K562 (cell line): ENCODE results near the gene MSL2. TPM values are rescaled to one million over a fixed set of nuclear protein-coding genes. Genes with fewer than 3 reads are reported as not detected.

Experiments used
- CHD4 ChIP-seq: fragments of 200-600 bp; sonication (generic); IDR thresholded peaks from 3 replicates; pipeline ENCODE4 v1.6.1; 2012; ENCODE audit warnings: low read depth, mild to moderate bottlenecking, mixed read lengths, low read length, inconsistent platforms; ENCODE audit not compliant: insufficient read depth, insufficient replicate concordance, poor library complexity, severe bottlenecking
- FOXM1 ChIP-seq, 2 experiments: fragments of 450-650 bp in 1 of 2; sonication (generic) in 1 of 2; formaldehyde crosslinking in 1 of 2; IDR thresholded peaks; 2 replicates each; pipeline versions ENCODE4 v1.6.1 to v1.9.0; 2017 to 2022; ENCODE audit warnings: low read depth in 2 of 2, mild to moderate bottlenecking in 2 of 2, missing genetic modification reagents in 1 of 2, moderate library complexity in 1 of 2
- NFRKB ChIP-seq: fragments of 450-650 bp; IDR thresholded peaks from 2 replicates; pipeline ENCODE4 v1.6.1; 2016; ENCODE audit warnings: low read depth
- NR2F6 ChIP-seq: fragments of 450-650 bp; formaldehyde crosslinking; IDR thresholded peaks from 2 replicates; pipeline ENCODE4 v1.4.0; 2020; ENCODE audit warnings: mild to moderate bottlenecking
- RNF2 ChIP-seq: sonication (generic); IDR thresholded peaks from 2 replicates; pipeline ENCODE4 v1.6.1; 2016
- YY1 ChIP-seq, 3 experiments: IDR thresholded peaks; 2 replicates each; pipeline ENCODE4 v1.6.1; 2011; ENCODE audit warnings: low read length in 2 of 3, mild to moderate bottlenecking in 2 of 3, moderate library complexity in 2 of 3, borderline replicate concordance in 1 of 3, control low read depth in 1 of 3, low read depth in 1 of 3; ENCODE audit not compliant: insufficient read depth in 3 of 3, insufficient replicate concordance in 2 of 3, control insufficient read depth in 1 of 3, insufficient read length in 1 of 3; ENCODE audit errors: extremely low read depth in 1 of 3
- ZNF165 ChIP-seq: fragments of 250-450 bp; sonication (Bioruptor Pico); IDR thresholded peaks from 2 replicates; pipeline ENCODE4 v1.4.0; 2020; ENCODE audit warnings: borderline replicate concordance
- ZNF444 ChIP-seq: fragments of 250-450 bp; sonication (Bioruptor Pico); IDR thresholded peaks from 2 replicates; pipeline ENCODE4 v1.4.0; 2020; ENCODE audit warnings: mild to moderate bottlenecking, moderate library complexity
- polyA plus RNA-seq, 8 experiments: library from polyadenylated mRNA; depleted of rRNA in 4 of 8; stranded (reverse) in 5 of 8; unstranded in 3 of 8; fragments of >200 nt; fragmentation: Nextera tagmentation in 2 of 8; fragmentation: Illumina TruSeq in 1 of 8; extraction: Ambion mirVana in 2 of 8; extraction: Trizol in 1 of 8; gene quantifications; 2 replicates each; pipeline versions ENCODE4 v1.2.1 to v1.2.3, GENCODE V29; 2011 to 2014; ENCODE audit warnings: inconsistent platforms in 1 of 8, missing spikeins in 1 of 8
- total RNA-seq, 7 experiments: library from RNA; depleted of rRNA in 6 of 7; stranded (reverse); fragments of >200 nt in 6 of 7; fragmentation: Illumina TruSeq in 2 of 7; extraction: Trizol in 2 of 7; gene quantifications; 2 replicates each; pipeline versions ENCODE4 v1.2.1 to v1.2.3, GENCODE V29; 2011 to 2021; ENCODE audit warnings: low replicate concordance in 1 of 7
- TF ChIP-seq, protein P1 (sequence below): sonication (generic); formaldehyde crosslinking; IDR thresholded peaks from 2 replicates; pipeline ENCODE4 v1.8.0; 2023; ENCODE audit warnings: missing genetic modification reagents, mild to moderate bottlenecking, borderline replicate concordance
- TF ChIP-seq, protein P2 (sequence below): fragments of 450-650 bp; IDR thresholded peaks from 2 replicates; pipeline ENCODE4 v1.6.1; 2016
- TF ChIP-seq, protein P3 (sequence below): sonication (generic); formaldehyde crosslinking; IDR thresholded peaks from 2 replicates; pipeline ENCODE4 v1.8.0; 2022; ENCODE audit warnings: mild to moderate bottlenecking, missing genetic modification reagents
- TF ChIP-seq, protein P4 (sequence below): fragments of 450-650 bp; IDR thresholded peaks from 2 replicates; pipeline ENCODE4 v1.6.1; 2016; ENCODE audit warnings: borderline replicate concordance
- TF ChIP-seq, protein P5 (sequence below): sonication (generic); formaldehyde crosslinking; IDR thresholded peaks from 2 replicates; pipeline ENCODE4 v1.9.0; 2022; ENCODE audit warnings: mild to moderate bottlenecking, missing genetic modification reagents

Gene MSL2
- total and polyA plus RNA-seq, 9 of the 15 experiments (the other 6 are each of a cell fraction or from before 2014, with no cell fraction given) = 1.9 to 19.9 (median 9.1) TPM

DNA sequence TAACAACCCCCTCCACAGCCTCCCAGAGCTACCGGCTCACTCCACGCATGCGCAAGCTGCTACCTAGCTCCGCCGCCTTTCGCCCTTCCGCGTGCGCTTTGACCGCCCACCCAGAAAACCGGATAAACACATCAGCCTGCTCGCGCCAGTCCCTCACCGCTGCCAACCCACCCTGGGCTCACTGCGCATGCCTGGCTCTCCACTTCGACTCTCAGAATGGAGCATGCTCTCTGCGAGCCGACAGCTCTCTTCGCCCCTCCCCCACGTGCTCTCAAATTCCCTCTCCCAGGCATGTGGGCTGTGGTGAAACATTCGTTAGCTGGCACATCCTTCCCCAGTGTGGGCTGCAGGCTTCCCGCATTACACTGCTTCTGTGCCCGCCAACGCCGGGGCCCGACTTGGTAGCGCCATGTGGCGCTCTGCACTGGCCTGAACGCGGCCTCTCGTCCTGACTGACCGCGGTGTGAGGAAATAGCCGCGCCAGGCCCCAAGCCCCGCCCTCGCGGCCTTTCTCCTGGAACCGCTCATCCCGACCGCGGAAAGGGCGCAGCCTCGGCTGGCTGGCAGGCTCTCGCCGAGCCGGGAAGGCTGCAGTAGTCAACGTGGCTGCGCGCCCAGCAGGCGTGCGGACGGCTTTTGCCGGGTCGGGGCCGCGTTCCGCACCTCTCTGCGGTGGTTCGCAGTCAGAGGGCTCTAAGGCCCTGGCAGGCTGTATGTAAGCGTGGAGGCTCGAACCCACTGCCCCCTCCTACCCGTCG lies 445 bp upstream of the MSL2 start (continued):
- TF ChIP-seq CHD4 = no peak
- no peak for TF ChIP-seq NR2F6
- TF ChIP-seq ZNF444 (CRISPR knock-in tag) = no peak
- peak in 2 of 3 experiments; percentile 42 to 45 for TF ChIP-seq YY1 (IDR thresholded peaks at IDR 0.05; ENCODE audit: borderline replicate concordance in 1 of 3, control insufficient read depth in 1 of 3, extremely low read depth in 1 of 3, insufficient read depth in 3 of 3, insufficient read length in 1 of 3, insufficient replicate concordance in 2 of 3, low read depth in 1 of 3, low read length in 2 of 3)
- TF ChIP-seq, protein P1, sequence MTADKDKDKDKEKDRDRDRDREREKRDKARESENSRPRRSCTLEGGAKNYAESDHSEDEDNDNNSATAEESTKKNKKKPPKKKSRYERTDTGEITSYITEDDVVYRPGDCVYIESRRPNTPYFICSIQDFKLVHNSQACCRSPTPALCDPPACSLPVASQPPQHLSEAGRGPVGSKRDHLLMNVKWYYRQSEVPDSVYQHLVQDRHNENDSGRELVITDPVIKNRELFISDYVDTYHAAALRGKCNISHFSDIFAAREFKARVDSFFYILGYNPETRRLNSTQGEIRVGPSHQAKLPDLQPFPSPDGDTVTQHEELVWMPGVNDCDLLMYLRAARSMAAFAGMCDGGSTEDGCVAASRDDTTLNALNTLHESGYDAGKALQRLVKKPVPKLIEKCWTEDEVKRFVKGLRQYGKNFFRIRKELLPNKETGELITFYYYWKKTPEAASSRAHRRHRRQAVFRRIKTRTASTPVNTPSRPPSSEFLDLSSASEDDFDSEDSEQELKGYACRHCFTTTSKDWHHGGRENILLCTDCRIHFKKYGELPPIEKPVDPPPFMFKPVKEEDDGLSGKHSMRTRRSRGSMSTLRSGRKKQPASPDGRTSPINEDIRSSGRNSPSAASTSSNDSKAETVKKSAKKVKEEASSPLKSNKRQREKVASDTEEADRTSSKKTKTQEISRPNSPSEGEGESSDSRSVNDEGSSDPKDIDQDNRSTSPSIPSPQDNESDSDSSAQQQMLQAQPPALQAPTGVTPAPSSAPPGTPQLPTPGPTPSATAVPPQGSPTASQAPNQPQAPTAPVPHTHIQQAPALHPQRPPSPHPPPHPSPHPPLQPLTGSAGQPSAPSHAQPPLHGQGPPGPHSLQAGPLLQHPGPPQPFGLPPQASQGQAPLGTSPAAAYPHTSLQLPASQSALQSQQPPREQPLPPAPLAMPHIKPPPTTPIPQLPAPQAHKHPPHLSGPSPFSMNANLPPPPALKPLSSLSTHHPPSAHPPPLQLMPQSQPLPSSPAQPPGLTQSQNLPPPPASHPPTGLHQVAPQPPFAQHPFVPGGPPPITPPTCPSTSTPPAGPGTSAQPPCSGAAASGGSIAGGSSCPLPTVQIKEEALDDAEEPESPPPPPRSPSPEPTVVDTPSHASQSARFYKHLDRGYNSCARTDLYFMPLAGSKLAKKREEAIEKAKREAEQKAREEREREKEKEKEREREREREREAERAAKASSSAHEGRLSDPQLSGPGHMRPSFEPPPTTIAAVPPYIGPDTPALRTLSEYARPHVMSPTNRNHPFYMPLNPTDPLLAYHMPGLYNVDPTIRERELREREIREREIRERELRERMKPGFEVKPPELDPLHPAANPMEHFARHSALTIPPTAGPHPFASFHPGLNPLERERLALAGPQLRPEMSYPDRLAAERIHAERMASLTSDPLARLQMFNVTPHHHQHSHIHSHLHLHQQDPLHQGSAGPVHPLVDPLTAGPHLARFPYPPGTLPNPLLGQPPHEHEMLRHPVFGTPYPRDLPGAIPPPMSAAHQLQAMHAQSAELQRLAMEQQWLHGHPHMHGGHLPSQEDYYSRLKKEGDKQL = no peak
- TF ChIP-seq, protein P2, sequence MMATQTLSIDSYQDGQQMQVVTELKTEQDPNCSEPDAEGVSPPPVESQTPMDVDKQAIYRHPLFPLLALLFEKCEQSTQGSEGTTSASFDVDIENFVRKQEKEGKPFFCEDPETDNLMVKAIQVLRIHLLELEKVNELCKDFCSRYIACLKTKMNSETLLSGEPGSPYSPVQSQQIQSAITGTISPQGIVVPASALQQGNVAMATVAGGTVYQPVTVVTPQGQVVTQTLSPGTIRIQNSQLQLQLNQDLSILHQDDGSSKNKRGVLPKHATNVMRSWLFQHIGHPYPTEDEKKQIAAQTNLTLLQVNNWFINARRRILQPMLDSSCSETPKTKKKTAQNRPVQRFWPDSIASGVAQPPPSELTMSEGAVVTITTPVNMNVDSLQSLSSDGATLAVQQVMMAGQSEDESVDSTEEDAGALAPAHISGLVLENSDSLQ = peak; percentile 68
- TF ChIP-seq, protein P3, sequence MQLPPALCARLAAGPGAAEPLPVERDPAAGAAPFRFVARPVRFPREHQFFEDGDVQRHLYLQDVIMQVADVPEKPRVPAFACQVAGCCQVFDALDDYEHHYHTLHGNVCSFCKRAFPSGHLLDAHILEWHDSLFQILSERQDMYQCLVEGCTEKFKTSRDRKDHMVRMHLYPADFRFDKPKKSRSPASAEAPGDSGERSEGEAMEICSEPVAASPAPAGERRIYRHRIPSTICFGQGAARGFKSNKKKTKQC = peak; percentile 94
- no peak for TF ChIP-seq FOXM1 (IDR thresholded peaks at IDR 0.05; ENCODE audit: low read depth)
- TF ChIP-seq FOXM1 (CRISPR knock-in tag; IDR thresholded peaks at IDR 0.05; ENCODE audit: low read depth) = peak; percentile 49; the same call in 1 of the 2 replicates
- TF ChIP-seq, protein P4, sequence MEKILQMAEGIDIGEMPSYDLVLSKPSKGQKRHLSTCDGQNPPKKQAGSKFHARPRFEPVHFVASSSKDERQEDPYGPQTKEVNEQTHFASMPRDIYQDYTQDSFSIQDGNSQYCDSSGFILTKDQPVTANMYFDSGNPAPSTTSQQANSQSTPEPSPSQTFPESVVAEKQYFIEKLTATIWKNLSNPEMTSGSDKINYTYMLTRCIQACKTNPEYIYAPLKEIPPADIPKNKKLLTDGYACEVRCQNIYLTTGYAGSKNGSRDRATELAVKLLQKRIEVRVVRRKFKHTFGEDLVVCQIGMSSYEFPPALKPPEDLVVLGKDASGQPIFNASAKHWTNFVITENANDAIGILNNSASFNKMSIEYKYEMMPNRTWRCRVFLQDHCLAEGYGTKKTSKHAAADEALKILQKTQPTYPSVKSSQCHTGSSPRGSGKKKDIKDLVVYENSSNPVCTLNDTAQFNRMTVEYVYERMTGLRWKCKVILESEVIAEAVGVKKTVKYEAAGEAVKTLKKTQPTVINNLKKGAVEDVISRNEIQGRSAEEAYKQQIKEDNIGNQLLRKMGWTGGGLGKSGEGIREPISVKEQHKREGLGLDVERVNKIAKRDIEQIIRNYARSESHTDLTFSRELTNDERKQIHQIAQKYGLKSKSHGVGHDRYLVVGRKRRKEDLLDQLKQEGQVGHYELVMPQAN = peak; percentile 92; the same call in 1 of the 2 replicates
- TF ChIP-seq, protein P5, sequence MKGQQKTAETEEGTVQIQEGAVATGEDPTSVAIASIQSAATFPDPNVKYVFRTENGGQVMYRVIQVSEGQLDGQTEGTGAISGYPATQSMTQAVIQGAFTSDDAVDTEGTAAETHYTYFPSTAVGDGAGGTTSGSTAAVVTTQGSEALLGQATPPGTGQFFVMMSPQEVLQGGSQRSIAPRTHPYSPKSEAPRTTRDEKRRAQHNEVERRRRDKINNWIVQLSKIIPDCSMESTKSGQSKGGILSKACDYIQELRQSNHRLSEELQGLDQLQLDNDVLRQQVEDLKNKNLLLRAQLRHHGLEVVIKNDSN (CRISPR knock-in tag) = peak; percentile 77
- TF ChIP-seq NFRKB = peak; percentile 79
- TF ChIP-seq ZNF165 (CRISPR knock-in tag) = 0 out of 2 replicates have a peak, but pooled peaks have one; percentile 20
- peak; percentile 89; the same call in 1 of the 2 replicates for TF ChIP-seq RNF2
